ENCODE data around the gene BNIPL. TPM values are rescaled to one million over a fixed set of nuclear protein-coding genes. Genes with fewer than 3 reads are reported as not detected.

The BNIPL gene
- total RNA-seq, 2 donors from 2014 or later = 0.22 to 0.24 TPM

GRCh38 chr1:151047591-151047924, 11.2 kb downstream of the BNIPL start, which contains the start of gene C1orf56:
TSS of gene C1orf56 (plus strand) at chr1:151047751. CDS start at chr1:151047848, 97 bp downstream.
- H3K36me3 ChIP-seq = peaks cover 28% of the 10 kb centered on the region
- peaks cover 0 to 25% of the 10 kb centered on the region in 2 donors for H3K4me1 ChIP-seq
- H3K9me3 ChIP-seq = no peaks in the 10 kb centered on the region
- H3K4me3 ChIP-seq = peak within 1 kb of the TSS; percentile 55 to 73
- peak within 1 kb of the TSS; percentile 90 to 93 for H3K27ac ChIP-seq
- peak; percentile 74 for DNase-seq (ENCODE audit: low spot score)
- no peaks in the 10 kb centered on the region for H3K27me3 ChIP-seq
- TF ChIP-seq, protein P1, sequence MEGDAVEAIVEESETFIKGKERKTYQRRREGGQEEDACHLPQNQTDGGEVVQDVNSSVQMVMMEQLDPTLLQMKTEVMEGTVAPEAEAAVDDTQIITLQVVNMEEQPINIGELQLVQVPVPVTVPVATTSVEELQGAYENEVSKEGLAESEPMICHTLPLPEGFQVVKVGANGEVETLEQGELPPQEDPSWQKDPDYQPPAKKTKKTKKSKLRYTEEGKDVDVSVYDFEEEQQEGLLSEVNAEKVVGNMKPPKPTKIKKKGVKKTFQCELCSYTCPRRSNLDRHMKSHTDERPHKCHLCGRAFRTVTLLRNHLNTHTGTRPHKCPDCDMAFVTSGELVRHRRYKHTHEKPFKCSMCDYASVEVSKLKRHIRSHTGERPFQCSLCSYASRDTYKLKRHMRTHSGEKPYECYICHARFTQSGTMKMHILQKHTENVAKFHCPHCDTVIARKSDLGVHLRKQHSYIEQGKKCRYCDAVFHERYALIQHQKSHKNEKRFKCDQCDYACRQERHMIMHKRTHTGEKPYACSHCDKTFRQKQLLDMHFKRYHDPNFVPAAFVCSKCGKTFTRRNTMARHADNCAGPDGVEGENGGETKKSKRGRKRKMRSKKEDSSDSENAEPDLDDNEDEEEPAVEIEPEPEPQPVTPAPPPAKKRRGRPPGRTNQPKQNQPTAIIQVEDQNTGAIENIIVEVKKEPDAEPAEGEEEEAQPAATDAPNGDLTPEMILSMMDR (IDR thresholded peaks at IDR 0.05) = no peak

GRCh38 chr1:151047925-151048644, 11.7 kb downstream of the BNIPL start:
- Histone ChIP-seq H3K4me1 (peaks cover 0 to 25% of the 10 kb centered on the region in 2 donors), H3K27me3 (no peaks in the 10 kb centered on the region), H3K9me3 (no peaks in the 10 kb centered on the region), H3K27ac (peak overlapping the region; percentile 90 to 93), H3K4me3 (peak overlapping the region; percentile 55 to 73), H3K36me3 (peaks cover 29% of the 10 kb centered on the region)
- DNase-seq (ENCODE audit: low spot score) = peak; percentile 85
- TF ChIP-seq, protein P1 (IDR thresholded peaks at IDR 0.05) = peak; percentile 44 to 68

- peak overlapping the region; percentile 55 to 73 for H3K4me3 ChIP-seq
- H3K4me1 ChIP-seq = peaks cover 0 to 25% of the 10 kb centered on the region in 2 donors
- DNase-seq (ENCODE audit: low spot score) = no peak
- H3K9me3 ChIP-seq = no peaks in the 10 kb centered on the region
- TF ChIP-seq, protein P1 (IDR thresholded peaks at IDR 0.05) = no peak
- peak overlapping the region; percentile 90 to 93 for H3K27ac ChIP-seq
- H3K36me3 ChIP-seq = peaks cover 30% of the 10 kb centered on the region
- no peaks in the 10 kb centered on the region for H3K27me3 ChIP-seq
These were observed 12.3 kb downstream of the BNIPL start for GRCh38 chr1:151048645-151049032.

DNA sequence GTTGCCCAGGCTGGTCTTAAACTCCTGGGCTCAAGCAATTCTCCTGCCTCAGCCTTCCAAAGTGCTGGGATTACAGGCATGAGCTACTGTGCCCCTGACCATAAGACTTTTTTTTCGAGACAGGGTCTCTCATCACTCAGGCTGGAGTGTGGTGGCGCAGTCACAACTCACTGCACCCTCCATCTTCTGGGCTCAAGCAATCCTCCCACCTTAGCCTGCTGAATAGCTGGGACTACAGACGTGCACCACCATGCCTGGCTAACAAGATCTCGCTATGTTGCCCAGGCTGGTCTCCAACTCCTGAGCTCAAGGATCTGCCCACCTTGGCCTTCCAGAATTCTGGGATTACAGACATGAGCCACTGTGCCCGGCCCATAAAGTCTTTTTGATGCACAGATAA, 13.1 kb downstream of the BNIPL start:
- Histone ChIP-seq H3K4me1 (peaks cover 0 to 25% of the 10 kb centered on the region in 2 donors), H3K9me3 (no peaks in the 10 kb centered on the region), H3K36me3 (peaks cover 38% of the 10 kb centered on the region), H3K27me3 (no peaks in the 10 kb centered on the region), H3K4me3 (no peak overlapping the region), H3K27ac (peak overlapping the region in 1 of 2 donors; percentile 37)
- DNase-seq (ENCODE audit: low spot score) = no peak
- TF ChIP-seq, protein P1 (IDR thresholded peaks at IDR 0.05) = no peak

DNA sequence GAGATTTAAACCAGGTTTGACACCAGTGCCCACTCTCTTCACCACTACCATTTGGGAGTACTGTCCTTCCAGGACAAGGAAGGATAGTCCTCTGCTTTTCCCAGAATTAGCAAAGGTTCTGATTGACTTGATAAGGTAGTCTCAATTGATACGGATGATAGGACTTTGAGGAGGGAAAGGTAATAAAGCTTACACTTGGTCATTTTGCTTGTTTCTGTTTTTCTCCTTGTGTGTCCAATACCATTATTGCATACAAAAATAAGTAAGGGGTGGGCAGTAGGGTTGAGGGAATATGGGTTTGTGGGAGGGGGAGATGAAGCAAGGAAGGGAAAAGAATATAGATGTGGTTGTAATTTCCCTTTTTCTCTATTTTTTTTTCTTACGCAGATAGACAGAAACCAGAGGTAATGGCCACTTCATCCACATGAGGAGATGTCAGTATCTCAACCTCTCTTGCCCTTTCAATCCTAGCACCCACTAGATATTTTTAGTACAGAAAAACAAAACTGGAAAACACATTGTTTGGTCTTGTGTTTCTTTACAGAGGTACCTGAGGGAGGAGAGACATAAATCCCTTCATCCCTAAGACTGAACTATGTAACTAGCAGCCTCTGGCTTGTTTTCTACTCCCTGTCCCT, 13.8 kb downstream of the BNIPL start:
- no peaks in the 10 kb centered on the region for H3K9me3 ChIP-seq
- H3K4me3 ChIP-seq = no peak overlapping the region
- TF ChIP-seq, protein P1 (IDR thresholded peaks at IDR 0.05) = no peak
- no peak for DNase-seq (ENCODE audit: low spot score)
- H3K36me3 ChIP-seq = peaks cover 45% of the 10 kb centered on the region
- H3K27ac ChIP-seq = peak overlapping the region; percentile 25 to 37
- H3K4me1 ChIP-seq = peaks cover 0 to 27% of the 10 kb centered on the region in 2 donors
- no peaks in the 10 kb centered on the region for H3K27me3 ChIP-seq

Measured in right atrium auricular region (tissue), 2 donors.